H1 (cell line): ENCODE data around the gene NIT2.

Experiments
- CHD2 ChIP-seq: IDR thresholded peaks from 2 replicates; pipeline ENCODE4 v1.6.1; 2012; ENCODE audit warnings: low read length, improper control_type of control experiment
- CREB1 ChIP-seq: IDR thresholded peaks from 2 replicates; pipeline ENCODE4 v1.6.1; 2012; ENCODE audit warnings: inconsistent platforms
- CTCF ChIP-seq, 3 experiments: IDR thresholded peaks; 1 replicate in 2 of 3; 2 replicates in 1 of 3; pipeline versions ENCODE4 v1.5.1 to v1.6.1; 2011; ENCODE audit warnings: low read length in 3 of 3, mild to moderate bottlenecking in 3 of 3, inconsistent platforms in 2 of 3, low read depth in 1 of 3, moderate library complexity in 1 of 3; ENCODE audit not compliant: insufficient read depth in 1 of 3; ENCODE audit errors: control extremely low read depth in 1 of 3
- EZH2 ChIP-seq: fragments of 200-600 bp; sonication (generic); IDR thresholded peaks from 2 replicates; pipeline ENCODE4 v1.7.1; 2012; ENCODE audit warnings: low read depth, mild to moderate bottlenecking, moderate library complexity, low read length, inconsistent platforms; ENCODE audit not compliant: severe bottlenecking
- SAP30 ChIP-seq: fragments of 300-600 bp; sonication (generic); IDR thresholded peaks from 2 replicates; pipeline ENCODE4 v1.7.1; 2012; ENCODE audit warnings: low read length, moderate library complexity, mild to moderate bottlenecking, inconsistent platforms; ENCODE audit not compliant: insufficient read depth, insufficient replicate concordance
- YY1 ChIP-seq: IDR thresholded peaks from 2 replicates; pipeline ENCODE4 v1.6.1; 2011; ENCODE audit warnings: low read depth, mild to moderate bottlenecking, low read length

- TF ChIP-seq CTCF (IDR thresholded peaks at IDR 0.05; ENCODE audit: control extremely low read depth in 1 of 3, insufficient read depth in 1 of 3, low read depth in 1 of 3, low read length in 3 of 3) (no peak), YY1 (no peak), EZH2 (no peak), SAP30 (no peak), CHD2 (no peak), CREB1 (no peak)
These were observed 877 bp downstream of the NIT2 start for GRCh38 chr3:100335434-100335833.
